Muscle of arm (tissue), 12 donors: Measurements from ENCODE around the gene LPCAT3. TPM values are rescaled to one million over a fixed set of nuclear protein-coding genes. Genes with fewer than 3 reads are reported as not detected.

Source experiments
- DNase-seq: peaks from one replicate; pipeline ENCODE4 v3.0.0-alpha.2; 2013
- polyA plus RNA-seq, 12 donors: library from polyadenylated mRNA; unstranded; fragments of 120-200 nt; gene quantifications; one replicate each; pipeline ENCODE4 v1.2.1, GENCODE V29; 2013; ENCODE audit not compliant: insufficient read length in 12 of 12

Gene LPCAT3
- polyA plus RNA-seq, 12 donors: 16.1 to 29.3 (median 21.3) TPM; not detected in 1

GRCh38 chr12:7004287-7004803, 13.9 kb downstream of the LPCAT3 start:
- DNase-seq: no peak

- no peak for DNase-seq
Observed at GRCh38 chr12:7001921-7002591, 16.2 kb downstream of the LPCAT3 start.

- DNase-seq: no peak
Observed at GRCh38 chr12:6998715-6999451, 19.4 kb downstream of the LPCAT3 start.

- no peak for DNase-seq
Observed at GRCh38 chr12:6996040-6996441, 22.2 kb downstream of the LPCAT3 start.

GRCh38 chr12:6987956-6988553, 30.2 kb downstream of the LPCAT3 start:
- no peak for DNase-seq

GRCh38 chr12:6982532-6982931, 35.7 kb downstream of the LPCAT3 start:
- no peak for DNase-seq

- DNase-seq: no peak
Observed at GRCh38 chr12:6981152-6982052, 36.9 kb downstream of the LPCAT3 start.

GRCh38 chr12:6980740-6981139, 37.5 kb downstream of the LPCAT3 start:
- no peak for DNase-seq

- DNase-seq: no peak
Observed at GRCh38 chr12:6980075-6980474, 38.2 kb downstream of the LPCAT3 start.

GRCh38 chr12:6979453-6979852, 38.8 kb downstream of the LPCAT3 start:
- DNase-seq: no peak

- DNase-seq: no peak
Observed at GRCh38 chr12:6979021-6979420, 39.3 kb downstream of the LPCAT3 start.

- no peak for DNase-seq
Observed at GRCh38 chr12:6978611-6979011, 39.7 kb downstream of the LPCAT3 start.

GRCh38 chr12:6978188-6978587, 40.1 kb downstream of the LPCAT3 start:
- DNase-seq: no peak

GRCh38 chr12:6977653-6978052, 40.6 kb downstream of the LPCAT3 start:
- no peak for DNase-seq

GRCh38 chr12:6975297-6976032, 42.8 kb downstream of the LPCAT3 start:
- no peak for DNase-seq

- DNase-seq: no peak
Observed at GRCh38 chr12:6974180-6974579, 44.1 kb downstream of the LPCAT3 start.

- no peak for DNase-seq
Observed at GRCh38 chr12:6970096-6970527, 48.2 kb downstream of the LPCAT3 start.

GRCh38 chr12:6968426-6968825, 49.9 kb downstream of the LPCAT3 start:
- no peak for DNase-seq

- DNase-seq: no peak
Observed at GRCh38 chr12:6967651-6968100, 50.6 kb downstream of the LPCAT3 start.

GRCh38 chr12:6966351-6966750, 51.9 kb downstream of the LPCAT3 start:
- no peak for DNase-seq

GRCh38 chr12:6965714-6966113, 52.6 kb downstream of the LPCAT3 start:
- no peak for DNase-seq
